Hindlimb muscle (tissue), 1 donor: ENCODE data around the gene SLC2A1. TPM values are rescaled to one million over a fixed set of nuclear protein-coding genes. Genes with fewer than 3 reads are reported as not detected.
A peak's percentile ranks its signal among the peaks of the same experiment; 100 is the strongest.

ENCODE experiments used
- DNase-seq: peaks from one replicate; pipeline ENCODE4 v3.0.0-alpha.2; 2013
- polyA plus RNA-seq: library from polyadenylated mRNA; unstranded; fragments of 120-200 nt; gene quantifications from one replicate; pipeline ENCODE4 v1.2.1, GENCODE V29; 2013; ENCODE audit not compliant: insufficient read length

SLC2A1 gene
- polyA plus RNA-seq, 1 donor, result 18.8 TPM

DNA sequence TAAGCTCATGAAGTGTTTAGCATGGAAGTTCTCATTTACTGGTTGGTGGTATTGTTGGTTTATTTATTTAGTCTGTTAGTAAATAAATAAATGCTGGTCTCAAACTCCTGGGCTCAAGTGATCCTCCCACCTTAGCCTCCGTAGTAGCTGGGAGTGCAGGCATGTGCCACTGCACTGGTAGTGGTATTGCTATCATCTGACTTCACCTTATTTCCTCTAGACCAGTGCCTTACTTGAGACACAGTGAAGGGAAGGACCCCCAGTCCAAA is 1.4 kb upstream of the SLC2A1 start:
- no peak for DNase-seq

DNA sequence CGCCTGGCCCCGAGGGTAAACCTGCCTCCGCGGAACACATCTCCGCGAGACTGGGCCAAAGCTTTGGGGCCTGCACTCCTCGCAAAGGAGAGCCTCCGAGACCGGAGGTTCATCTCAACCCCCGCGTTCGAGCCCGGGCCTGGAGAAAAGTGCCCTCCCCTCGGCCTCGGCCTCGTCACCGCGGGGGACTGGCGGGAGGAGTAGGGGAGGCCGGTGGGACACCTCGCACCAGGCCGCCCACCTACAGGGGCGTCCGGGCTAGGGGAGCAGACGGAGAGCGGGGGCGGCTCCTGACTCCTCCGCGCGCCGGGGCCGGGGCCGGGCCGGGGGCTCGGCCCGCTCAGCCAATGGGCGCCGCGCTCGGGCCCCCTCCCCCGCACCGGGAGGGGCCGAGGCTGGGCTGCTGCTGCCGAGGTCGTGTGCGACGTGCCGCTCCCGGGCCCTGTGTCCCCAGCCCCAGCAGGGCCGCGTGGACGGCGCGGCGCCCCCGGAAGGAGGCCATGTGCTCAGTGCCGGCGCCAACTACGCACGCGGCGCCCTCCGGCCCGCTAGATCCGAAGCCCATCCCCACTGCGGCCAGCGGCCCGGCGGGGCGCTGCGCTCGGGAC is 684 bp downstream of the SLC2A1 start:
- peak; percentile 69 for DNase-seq

DNA sequence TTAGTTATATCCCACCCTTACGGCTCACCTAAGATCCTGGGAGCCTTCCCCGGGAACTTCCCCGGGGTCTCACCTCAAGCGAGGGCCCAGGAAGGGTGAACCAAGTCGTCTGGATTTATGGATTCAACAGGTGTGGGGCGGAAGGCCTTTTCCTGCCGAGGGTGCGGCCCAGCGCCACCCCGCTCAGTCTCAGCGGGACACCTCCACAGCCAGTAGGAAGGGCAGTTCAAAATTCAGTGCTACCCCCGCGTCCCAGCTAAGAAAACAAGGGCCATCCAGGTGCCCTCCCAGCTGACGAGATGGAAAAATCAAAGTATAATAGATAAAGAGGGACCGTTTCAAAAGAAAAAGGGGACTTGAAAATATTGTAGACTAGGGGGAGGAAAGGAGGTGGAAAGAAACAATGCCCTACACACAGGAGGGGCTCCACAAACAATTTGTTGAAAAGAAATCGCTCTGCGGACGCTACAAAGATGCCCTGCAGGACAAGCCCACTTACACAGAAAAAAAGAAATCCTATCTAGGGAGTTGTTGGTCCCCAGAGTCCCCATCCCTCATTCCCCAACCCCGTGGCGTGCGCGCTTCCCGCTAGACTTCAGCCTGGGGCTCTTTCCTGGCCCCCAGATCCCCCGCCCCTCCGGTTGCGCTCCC is 1.3 kb downstream of the SLC2A1 start:
- no peak for DNase-seq

DNA sequence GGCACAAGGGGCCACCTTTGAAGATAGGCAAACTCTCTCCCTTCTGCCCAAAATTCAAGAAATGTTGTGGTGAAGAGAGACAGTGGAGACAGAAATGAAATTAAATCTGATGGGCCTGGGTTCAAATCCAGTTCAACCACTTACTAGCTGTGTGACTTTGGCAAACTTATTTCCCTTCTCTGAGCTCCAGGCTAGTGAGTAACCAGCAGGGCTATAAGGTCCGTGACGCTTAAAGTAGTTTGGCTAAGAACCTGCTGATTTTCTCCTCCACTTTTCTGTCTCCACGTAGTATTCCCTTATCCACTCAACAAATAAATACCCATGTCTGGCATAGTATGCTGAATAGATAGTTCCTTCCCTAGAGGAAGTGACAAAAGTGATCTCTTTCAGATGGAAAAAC is 1.9 kb downstream of the SLC2A1 start:
- no peak for DNase-seq

DNA sequence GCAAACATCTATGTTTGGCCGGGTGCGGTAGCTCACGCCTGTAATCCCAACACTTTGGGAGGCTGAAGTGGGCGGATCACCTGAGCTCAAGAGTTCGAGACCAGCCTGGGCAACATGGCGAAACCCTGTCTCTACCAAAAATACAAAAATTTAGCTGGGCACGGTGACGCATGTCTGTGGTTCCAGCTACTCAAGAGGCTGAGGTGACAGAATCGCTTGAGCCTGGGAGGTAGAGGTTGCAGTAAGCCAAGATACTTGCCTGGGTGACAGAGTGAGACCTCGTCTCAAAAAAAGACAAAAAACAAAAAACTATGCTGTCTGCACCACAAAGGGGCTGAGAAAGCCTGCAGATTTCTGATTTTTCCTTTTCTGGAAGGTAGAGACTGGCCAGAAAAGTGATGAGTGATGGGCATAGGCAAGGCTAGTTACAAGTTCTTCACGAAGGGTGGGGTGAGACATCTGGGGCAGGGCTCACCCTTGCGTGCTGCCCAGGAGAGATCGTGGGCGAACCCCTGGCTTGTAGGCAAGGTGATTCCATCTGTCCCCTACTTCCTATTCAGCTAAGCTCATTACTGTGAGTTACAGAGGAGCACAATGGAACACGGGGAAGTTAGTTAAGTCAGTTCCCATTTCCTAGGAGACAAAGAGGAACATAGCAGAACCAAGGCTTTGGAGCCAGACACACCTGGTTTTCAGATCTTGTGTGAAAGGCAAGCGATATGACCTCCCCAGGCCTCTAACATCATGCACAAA is 3.2 kb downstream of the SLC2A1 start:
- DNase-seq, result no peak

DNA sequence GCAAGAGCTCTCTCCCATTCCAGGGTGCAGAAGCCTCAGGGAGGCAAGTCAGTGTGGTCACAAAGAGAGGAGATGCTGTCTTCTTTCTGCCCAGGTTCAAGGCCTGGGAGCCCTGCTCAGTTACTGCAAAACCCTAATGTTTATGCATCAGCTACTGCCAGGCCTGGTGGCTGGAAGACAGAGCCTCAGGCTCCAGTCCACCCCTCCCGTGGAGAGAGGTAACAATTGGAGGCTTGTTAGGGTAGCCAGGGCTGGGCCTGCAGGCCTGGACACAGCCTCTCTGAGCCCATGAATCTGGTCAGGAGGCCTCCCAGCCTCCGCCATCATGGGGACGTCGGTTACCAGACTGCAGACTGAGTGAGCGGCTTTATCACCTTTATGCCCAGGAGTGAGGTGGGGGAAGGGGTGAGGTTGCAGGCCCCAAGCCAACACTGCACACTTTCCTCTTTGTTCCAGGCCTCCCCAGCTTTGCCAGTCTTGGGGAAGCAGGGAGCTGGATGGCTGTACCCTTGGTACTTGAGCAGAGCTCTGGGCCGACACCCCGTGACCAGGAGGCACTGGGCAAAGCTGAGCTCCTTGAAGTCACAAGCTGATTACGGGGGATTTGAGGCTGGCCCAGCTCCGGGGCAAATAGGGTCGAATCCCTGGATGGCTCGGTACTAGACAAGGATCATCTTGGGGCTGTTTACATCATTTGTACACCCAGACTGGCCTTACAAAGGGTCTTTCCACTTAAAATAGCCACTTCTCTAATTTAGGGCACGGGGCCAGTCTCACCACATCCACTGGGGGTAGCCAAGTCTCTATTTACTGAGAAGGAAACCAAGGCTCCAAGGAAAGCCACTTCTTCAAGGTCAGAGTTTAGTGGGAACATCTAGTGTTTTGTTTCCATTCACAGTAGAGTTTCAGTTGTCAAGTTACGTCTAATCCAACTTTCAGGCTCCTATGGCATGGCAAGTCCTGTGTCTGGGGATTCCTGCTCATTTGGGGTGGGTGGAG is 5.2 kb downstream of the SLC2A1 start:
- DNase-seq, result no peak

DNA sequence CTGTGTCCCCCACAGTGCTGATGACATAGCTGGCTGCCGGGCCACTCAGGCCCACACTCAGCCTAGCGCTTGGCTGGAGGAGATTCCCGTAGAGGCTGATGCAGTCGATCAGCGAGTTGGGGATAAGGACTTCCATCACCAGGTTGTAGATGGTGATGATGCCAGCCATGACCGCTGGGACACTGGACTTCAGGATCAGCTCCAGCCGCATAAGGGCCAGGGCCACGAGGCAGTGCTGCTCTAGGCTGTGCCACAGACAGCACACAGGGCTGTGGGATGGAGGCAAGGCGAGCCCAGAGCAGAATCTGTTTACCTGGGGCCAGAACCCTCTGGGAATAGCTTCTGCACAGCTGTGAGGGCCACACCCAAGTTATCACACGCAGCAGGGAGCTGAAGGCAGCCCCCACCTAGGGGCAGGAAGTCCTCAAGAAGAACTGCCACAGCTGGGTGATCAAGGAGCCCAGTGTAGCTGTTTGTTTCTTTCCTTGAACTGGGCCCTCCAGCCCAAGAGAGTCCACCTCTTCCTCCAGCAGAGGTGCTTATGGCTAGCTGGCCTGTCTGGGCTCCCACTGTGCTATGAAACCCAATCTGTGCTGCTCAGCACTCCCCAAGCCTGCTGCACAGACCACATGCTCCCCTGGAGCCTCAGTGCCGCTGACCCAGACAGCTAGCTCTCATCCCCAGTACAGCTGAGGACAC is 6.2 kb downstream of the SLC2A1 start:
- no peak for DNase-seq

DNA sequence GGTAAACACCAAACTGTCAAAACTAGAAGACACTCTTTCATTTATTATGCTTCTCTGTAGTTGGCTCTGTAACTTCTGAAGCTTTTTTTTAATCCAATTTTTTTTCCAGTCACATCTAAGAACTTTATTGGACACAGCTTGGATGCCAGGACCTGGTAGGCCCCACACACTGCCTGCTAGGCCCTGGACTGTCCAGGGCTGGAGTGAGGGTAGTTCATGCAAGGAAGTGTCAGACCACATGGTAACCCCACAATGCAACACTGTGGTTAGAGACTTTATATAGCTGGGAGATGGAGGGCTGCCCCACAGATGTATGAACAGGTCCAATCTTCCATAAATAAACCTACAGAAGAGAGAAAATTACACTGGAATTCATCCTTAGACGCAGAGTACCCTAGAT is 7.1 kb downstream of the SLC2A1 start:
- DNase-seq, result no peak

DNA sequence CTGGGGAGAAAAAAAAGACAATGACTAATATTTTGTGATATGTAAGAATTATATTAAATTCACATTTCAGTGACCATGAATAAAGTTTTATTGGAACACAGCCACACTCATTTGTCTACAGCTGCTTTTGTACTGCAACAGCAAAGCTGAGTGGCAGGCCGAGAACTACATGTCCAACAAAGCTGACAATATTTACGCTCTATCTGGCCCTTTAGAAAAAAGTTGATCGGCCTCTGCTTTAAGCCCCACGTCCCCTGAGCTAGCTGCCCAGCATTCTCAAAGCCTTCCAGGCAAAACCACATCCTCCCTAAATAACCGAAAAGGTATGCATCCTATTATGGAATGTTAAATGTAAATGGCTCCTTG is 8.6 kb downstream of the SLC2A1 start:
- DNase-seq, result no peak

DNA sequence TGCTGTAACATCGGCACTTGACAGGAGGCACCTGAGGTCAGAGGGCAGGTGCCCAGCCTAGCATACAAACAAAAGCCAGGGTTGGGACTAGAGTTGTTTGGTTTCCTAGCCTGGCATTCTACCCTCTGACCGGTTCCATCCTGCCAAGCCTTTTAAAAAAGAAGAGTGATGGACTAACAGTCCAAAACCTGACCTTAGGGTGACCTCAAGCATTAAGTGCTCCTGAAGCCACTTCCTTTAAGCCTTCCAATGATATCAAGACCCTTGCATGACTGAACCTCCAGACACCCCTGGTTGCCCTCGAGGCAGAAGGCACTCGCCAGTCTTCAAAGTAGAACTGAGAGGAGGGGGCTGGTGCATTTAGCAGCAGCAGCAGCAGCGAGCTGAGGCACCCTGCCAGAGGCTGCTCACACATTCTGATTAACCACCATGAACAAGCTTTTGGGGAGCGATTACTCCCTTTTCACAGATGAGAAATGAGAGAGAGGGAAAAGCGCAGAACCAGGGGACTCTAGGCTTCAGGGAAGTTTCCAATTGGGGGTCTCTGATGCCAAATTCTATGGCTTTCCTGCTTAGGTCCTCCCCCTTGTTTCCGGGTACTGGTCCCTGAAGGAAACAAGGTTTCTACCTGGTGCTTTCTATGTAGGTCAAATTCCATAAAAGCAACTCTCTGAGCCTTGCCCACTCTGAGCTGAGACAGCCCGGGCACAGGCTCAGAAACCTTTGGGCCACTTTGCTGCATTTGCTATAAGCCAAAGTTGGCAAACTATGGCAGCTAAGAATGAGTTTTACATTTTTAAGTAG is 9.2 kb downstream of the SLC2A1 start:
- DNase-seq, result no peak

DNA sequence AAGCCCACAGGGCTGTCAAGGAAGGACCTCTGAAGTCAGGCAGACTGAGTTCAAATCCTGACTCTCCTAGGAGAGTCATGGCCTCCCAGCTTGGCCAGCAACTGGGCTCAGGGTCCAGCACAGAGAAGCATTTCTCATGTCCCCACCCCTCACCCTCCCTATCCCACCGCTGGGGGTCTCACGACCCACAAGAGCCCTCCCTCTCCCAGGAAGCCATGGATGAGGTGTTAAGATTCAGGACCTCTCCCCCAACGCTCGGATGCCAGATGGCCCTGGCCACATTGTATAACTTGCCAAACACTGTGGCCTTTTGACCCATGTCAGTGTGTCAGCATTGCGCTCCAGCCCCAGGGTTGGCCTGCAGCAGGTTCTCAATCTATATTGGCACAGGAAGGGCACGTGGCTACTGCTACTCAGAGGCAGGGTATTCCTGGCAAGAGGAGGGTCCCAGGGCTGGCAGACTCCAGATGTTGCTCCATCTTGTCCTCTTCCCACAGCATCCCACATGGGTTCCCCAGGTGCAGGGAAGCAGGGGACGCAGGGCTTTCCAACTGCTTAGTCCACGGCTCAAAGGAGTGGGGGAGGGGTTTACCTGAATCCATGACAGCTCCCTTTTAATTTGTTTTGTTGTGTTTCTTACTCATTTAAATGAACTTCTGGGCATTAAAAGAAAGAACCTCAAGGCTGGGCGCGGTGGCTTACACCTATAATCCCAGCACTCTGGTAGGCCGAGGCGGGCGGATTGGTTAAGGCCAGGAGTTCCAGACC is 10.5 kb downstream of the SLC2A1 start:
- DNase-seq, result no peak

DNA sequence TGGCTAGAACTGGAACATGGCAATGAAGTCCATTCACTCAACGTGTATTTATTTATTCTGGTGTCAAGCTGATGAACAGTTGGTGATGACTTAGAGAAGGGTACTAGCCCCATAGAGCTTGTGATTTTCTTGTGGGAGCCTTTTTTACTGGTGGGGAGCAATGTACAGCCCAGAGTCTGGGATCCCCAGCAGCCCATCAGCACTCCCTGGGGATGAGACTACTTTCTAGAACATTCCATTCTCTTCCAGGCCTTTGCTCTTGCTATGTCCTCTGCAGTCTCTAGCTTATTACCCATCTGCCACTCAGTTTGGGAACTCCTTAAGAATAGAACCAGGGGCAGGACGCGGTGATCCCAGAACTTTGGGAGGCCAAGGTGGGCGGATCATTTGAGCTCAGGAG is 11.6 kb downstream of the SLC2A1 start:
- DNase-seq, result no peak

DNA sequence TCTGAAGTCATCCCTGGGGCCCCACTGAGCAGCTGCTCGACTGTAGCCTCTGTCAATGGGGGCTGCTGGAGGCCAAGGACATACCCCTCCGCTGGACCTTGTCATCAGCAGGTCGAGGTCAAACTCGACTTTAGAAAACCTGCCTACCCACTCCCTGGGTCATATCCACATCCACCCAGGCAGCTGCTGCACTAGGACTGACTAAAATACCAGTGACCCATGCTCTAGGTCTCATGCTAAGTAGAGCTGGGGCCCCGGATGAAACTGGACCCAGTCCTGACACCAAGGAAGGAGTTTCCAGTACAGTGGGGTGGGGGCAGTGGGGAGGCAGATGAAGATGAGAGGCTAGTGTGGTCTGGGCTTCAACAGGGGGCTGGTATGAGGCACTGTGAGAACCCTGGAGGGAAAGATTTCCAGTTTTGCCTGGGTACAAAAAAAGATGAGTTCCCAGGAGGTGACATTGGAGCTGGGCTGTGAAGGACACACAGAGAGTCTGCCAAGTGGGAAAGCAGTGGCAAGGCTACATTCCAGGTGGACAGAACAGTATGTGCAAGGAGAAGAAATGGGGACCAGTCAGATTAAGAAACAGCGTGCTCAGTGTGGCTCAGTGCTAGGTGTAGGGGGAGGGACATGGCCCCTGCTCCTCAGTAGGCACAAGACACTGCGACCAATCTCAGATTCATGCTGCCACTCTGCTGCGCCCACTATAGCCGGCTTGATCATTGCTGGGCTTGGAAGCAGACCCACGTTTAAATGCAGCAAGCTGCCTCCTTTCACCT is 12.4 kb downstream of the SLC2A1 start:
- DNase-seq, result no peak

DNA sequence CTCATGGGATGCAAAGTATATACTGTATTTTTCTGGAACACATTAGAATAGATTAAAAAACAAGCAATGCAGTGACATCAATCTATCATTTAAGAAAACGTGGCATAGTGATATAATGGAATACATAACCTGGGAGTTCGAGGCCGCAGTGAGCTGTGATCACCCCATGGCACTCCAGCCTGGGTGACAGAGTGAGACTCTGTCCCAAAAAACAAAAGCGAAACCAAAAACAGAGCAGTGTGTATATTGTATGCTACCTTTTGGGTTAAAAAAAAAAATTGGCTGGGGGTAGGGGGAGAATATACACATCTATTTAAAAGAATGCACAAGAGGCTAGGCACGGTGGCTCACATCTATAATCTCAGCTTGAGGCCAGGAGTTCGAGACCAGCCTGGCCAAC is 13.5 kb downstream of the SLC2A1 start:
- DNase-seq, result no peak

DNA sequence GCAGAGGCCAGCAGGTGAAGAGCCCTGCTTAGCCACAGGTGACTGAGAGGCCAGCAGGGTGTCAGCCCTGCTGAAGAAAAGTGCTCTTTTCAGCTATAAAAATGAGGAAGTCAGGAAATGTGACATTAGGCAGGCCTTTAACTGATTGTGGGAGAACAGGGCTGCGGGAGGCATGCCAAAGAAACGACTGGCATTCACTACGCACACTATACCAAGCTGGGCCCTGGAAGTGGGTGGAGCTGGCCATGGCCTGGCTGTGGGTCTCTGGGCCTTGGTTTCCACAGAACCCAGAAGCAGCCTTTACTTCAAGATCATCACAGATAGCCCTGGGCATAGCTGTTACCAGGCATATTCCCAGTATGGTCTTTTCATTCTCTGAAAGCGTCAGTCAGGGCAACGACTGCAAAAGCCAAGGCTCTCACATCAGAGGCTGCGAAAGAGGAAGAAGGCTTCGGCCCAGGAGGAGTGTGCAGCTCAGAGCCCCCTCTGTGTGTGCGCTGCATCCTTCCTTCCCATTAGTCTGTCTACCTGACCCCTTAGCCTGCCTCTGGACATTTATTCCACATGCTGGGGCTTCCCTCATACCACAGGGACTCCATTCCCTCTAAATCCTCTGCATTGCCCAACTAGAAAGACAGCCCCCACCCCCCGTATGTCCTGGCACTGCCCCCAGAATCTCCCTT is 14.3 kb downstream of the SLC2A1 start:
- no peak for DNase-seq

DNA sequence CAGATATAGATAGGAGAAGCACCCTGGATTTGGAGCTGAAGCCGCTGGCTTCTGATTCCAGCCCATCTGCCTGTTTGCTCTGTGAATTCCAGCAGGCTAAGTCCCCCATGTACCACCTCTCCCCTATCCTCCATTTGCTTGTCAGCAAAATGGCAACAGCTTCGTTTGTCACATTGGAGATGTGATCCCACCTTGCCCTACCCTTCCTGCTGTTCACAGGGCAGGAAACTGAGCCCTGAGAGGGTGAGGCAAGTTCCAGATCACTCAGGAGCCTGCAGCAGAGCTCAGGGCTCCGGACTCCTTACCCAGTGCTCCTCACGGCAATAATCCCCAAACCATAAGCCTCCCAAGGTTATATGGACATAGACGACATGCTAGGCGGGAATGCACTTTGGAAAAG is 14.9 kb downstream of the SLC2A1 start:
- DNase-seq, result no peak

DNA sequence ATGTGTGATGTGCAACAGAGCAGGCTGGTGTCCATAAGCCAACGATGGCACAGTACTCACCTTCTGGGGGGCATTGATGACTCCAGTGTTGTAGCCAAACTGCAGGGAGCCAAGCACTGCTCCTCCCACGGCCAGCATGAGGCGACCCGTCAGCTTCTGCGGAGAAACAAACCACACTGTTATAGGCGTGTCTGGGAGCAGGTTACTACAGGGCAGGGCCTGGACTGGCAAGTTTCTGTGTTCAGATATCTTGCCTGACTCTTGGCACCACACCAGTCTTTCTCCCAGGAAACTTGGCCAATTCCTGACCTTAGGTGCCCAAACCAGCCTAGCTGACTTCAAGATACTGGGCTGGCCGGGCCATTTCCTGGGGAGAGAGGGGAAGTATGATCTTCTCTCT is 15.5 kb downstream of the SLC2A1 start:
- DNase-seq, result no peak

DNA sequence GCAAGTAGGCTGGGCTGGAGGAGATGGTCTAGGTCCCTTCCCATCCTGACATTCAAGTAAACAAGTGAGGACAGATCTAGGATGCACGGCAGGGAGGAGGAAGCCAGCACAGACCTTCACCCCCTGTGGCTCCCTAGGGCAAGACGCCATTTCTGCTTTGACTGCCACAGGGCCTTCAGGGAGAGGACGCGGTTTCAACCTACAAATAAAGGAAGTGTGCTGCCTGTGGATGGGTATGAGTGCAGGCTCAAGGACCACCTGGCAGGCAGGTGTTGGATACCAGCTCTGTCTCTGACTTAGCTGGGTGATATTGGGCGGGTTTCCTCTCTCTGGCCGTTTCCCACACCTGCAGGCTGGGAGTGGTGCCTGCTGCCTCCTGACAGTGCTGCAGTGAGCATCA is 16.2 kb downstream of the SLC2A1 start:
- DNase-seq, result no peak

DNA sequence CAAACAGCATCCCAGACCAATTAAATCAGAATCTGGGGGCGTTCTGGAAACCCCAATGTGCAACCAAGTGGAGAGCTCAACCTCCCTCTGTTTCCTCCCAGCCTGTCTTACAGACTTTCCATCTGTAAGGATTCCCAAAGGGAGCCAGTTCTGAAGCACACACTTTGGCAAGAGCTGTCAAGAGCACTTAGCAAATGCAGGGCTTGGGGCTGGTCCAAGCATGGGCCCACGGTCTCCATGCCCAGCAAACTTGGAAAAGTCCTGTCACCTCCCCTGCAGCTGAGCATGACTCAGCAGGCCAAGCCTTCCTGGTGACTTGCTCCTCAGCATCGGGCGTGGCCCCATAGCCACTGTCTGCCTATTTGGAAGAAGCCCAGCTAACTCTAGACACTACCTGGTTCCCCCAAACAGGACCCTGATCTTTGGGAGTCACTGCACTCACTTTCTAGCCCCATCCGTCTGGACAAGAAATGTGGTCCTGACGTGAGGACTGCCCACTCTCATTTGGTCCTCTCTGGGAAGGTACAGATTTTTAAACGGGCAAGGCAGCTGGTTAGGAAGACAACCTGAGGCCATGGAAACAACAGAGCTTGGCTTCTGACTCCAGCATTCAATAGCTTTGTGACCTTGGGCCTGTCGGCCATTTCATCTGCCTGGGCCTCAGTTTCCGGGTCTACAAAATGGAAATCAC is 16.9 kb downstream of the SLC2A1 start:
- no peak for DNase-seq
